GM12873 (cell line): ENCODE results near the gene CENPP.

Experiments used
- CTCF ChIP-seq: IDR thresholded peaks from 2 replicates; pipeline ENCODE4 v1.5.1; 2012; ENCODE audit warnings: low read depth, mild to moderate bottlenecking, moderate library complexity, low read length, control low read depth; ENCODE audit not compliant: insufficient read depth; ENCODE audit errors: missing control alignments

Gene CENPP

DNA sequence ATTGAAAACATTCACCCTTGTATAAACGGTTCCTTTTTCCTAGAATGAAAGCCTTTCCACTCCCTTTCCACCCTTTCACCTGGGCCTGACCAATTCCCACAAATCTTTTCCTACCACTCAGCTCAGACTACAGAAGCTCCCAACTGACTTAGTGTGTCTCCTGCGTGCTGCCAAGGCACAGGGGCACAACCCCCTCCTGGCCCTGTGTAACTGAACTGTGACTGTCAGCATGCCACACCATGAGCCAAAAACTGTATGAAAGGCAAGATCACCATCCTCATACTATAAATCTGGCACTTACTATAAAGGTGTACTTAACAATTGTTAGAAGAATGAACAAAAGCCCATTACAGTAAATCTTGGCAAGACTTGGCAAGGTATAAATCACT is 12.1 kb upstream of the CENPP start:
- TF ChIP-seq CTCF = no peak

DNA sequence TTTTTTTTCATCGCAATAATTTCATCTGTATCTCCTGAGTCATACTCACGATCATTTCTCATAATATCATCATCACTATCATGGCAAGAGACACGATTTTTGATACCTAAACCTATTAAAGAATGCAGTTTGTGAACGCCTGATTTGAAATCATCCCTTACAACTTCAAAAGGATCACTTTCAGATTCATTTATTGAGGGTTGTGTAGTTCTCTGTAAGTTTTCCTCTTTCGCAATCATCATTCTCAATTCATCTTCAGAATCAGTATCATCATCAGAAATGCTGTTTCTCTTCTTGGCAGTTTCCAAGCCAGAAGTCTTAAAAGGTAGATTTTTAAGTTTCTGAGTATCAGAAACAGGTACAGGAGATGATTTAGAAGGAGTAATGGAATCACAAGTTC is 10.3 kb upstream of the CENPP start:
- TF ChIP-seq CTCF = no peak

- TF ChIP-seq CTCF = no peak
Observed at GRCh38 chr9:92324431-92324830, 1.3 kb upstream of the CENPP start.

DNA sequence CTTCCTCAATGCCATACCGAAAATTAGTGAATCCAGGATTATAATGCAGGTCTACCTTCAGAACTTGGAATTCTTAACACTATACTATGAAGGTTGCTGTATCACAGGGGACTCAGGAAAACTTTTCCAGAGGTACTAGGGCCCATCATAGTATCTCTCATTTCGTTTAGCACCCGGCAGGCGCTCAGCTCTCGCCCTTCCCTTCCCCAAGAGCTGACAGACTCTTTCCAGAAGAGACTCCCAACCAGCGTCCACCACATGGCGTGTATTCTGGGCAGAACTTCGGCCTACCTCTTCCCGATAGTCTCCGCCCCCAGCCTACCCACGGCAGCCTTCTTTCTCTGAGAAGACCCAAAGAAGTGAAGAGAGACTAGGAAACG is 874 bp upstream of the CENPP start:
- TF ChIP-seq CTCF = no peak

GRCh38 chr9:92325991-92326500 is 293 bp downstream of the CENPP start:
- no peak for TF ChIP-seq CTCF

DNA sequence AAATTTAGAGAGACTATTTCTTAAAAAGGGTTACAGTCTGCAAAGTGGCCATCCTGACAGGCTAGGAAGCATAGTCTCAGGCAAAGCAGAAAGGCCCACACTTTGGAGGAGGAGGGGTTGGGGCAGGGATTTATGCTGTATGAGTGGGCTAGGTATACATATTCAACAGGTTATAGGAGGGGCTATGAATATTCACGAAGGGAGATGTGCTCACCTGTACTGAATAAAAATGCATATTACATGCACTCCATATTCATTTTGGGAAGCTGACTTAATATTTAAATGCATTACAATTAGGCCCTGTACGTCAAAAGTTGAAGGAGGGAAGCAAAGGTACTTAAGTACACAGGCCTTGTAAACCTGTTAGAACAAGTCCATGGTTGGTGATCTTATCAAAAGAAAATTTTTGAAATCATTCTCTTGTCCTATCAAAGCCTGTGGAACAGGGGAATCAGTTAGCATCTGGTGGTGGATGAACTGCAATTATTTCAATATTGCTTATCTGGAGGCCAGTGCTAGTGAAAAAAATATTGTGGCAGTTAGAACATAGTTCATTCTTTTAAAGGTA is 1.6 kb downstream of the CENPP start:
- TF ChIP-seq CTCF = no peak

DNA sequence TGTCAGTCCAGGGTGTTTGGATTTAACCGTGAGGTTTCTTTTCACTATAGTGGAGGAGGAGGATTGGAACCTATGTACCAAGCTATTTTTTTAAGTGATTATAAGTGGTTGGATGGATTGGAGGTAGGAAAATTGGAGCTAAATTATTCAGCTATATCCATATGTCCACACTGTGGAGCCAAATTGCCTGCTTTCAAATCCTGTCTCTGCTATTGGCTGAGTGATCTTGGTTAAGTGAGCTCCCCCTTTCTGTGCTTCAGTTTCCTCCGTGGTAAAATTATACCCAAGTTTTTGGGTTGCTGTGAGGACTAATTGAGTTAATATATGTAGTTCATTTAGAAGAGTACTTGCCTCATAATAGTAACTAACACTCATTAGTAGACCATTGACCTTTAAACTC is 2.5 kb downstream of the CENPP start:
- peak; percentile 33 for TF ChIP-seq CTCF
